OCI-LY7 (cell line): ENCODE data around the gene MGAT1.

Source experiments
- CTCF ChIP-seq: fragments of 200-600 bp; sonication (generic); conservative IDR thresholded peaks from 2 replicates; pipeline ENCODE4 v1.5.1; 2014; ENCODE audit warnings: mild to moderate bottlenecking, antibody characterized with exemption, low read length, moderate library complexity, mixed read lengths
- EZH2phosphoT487 ChIP-seq: fragments of 200-600 bp; sonication (generic); IDR thresholded peaks from 2 replicates; pipeline ENCODE4 v1.6.1; 2018; ENCODE audit warnings: low read depth, borderline replicate concordance, mild to moderate bottlenecking, mixed run types, antibody characterized with exemption, low read length, moderate library complexity, mixed read lengths

GRCh38 chr5:180813420-180813819 is 10.8 kb upstream of the MGAT1 start:
- TF ChIP-seq CTCF (peak; percentile 78), EZH2phosphoT487 (no peak)
